Measurements from ENCODE around the gene KCTD6. TPM values are rescaled to one million over a fixed set of nuclear protein-coding genes. Genes with fewer than 3 reads are reported as not detected.

The KCTD6 gene
- total RNA-seq, 1 donor from 2014 or later = 7.9 TPM

GRCh38 chr3:58495101-58495500, 3.2 kb downstream of the KCTD6 start:
- Histone ChIP-seq H3K79me2 (ENCODE audit: insufficient read depth, low read length) (peaks cover 64% of the 10 kb centered on the region), H3K4me3 (ENCODE audit: insufficient read depth, low read depth, low read length) (no peak overlapping the region), H3K9me3 (ENCODE audit: insufficient read depth, low read depth, low read length) (no peaks in the 10 kb centered on the region), H2AFZ (ENCODE audit: low read depth, low read length) (no peak overlapping the region), H3K36me3 (ENCODE audit: insufficient read depth, low read length) (no peaks in the 10 kb centered on the region), H3K4me1 (ENCODE audit: insufficient read depth, low read length) (peaks cover 31% of the 10 kb centered on the region), H3K9ac (ENCODE audit: low read length) (no peak overlapping the region), H4K20me1 (ENCODE audit: insufficient read depth, low read length) (peaks cover 59% of the 10 kb centered on the region), H3K27ac (ENCODE audit: low read depth, low read length) (no peak overlapping the region), H3K4me2 (ENCODE audit: low read length) (peak overlapping the region; percentile 41), H3K27me3 (ENCODE audit: insufficient read depth, low read length) (no peaks in the 10 kb centered on the region)
- Mint-ChIP-seq H3K9me3 (ENCODE audit: unreplicated experiment) (no peaks in the 10 kb centered on the region), H3K4me1 (ENCODE audit: low read depth, unreplicated experiment) (peaks cover 21% of the 10 kb centered on the region), H3K27me3 (ENCODE audit: low read depth, unreplicated experiment) (no peaks in the 10 kb centered on the region), H3K27ac (ENCODE audit: unreplicated experiment) (no peak overlapping the region), H3K4me3 (ENCODE audit: unreplicated experiment) (no peak overlapping the region), H3K36me3 (ENCODE audit: low read depth, unreplicated experiment) (no peaks in the 10 kb centered on the region)
- peak; percentile 52 for DNase-seq (ENCODE audit: low read depth)
- no peak for TF ChIP-seq CTCF (IDR thresholded peaks at IDR 0.05; ENCODE audit: insufficient read depth, low read depth, low read length)
- FAIRE-seq = peak; percentile 78

GRCh38 chr3:58496206-58496857, 4.4 kb downstream of the KCTD6 start:
- Histone ChIP-seq H3K36me3 (ENCODE audit: insufficient read depth, low read length) (peaks cover 6% of the 10 kb centered on the region), H2AFZ (ENCODE audit: low read depth, low read length) (no peak overlapping the region), H3K27ac (ENCODE audit: low read depth, low read length) (no peak overlapping the region), H3K27me3 (ENCODE audit: insufficient read depth, low read length) (no peaks in the 10 kb centered on the region), H3K4me3 (ENCODE audit: insufficient read depth, low read depth, low read length) (no peak overlapping the region), H3K4me1 (ENCODE audit: insufficient read depth, low read length) (peaks cover 28% of the 10 kb centered on the region), H4K20me1 (ENCODE audit: insufficient read depth, low read length) (peaks cover 66% of the 10 kb centered on the region), H3K79me2 (ENCODE audit: insufficient read depth, low read length) (peaks cover 74% of the 10 kb centered on the region), H3K4me2 (ENCODE audit: low read length) (no peak overlapping the region), H3K9me3 (ENCODE audit: insufficient read depth, low read depth, low read length) (no peaks in the 10 kb centered on the region), H3K9ac (ENCODE audit: low read length) (no peak overlapping the region)
- Mint-ChIP-seq H3K9me3 (ENCODE audit: unreplicated experiment) (no peaks in the 10 kb centered on the region), H3K36me3 (ENCODE audit: low read depth, unreplicated experiment) (peaks cover 3% of the 10 kb centered on the region), H3K27me3 (ENCODE audit: low read depth, unreplicated experiment) (no peaks in the 10 kb centered on the region), H3K27ac (ENCODE audit: unreplicated experiment) (no peak overlapping the region), H3K4me3 (ENCODE audit: unreplicated experiment) (no peak overlapping the region), H3K4me1 (ENCODE audit: low read depth, unreplicated experiment) (peaks cover 21% of the 10 kb centered on the region)
- no peak for TF ChIP-seq EZH2 (IDR thresholded peaks at IDR 0.05; ENCODE audit: insufficient read depth, low read length)
- TF ChIP-seq CTCF (IDR thresholded peaks at IDR 0.05; ENCODE audit: insufficient read depth, low read depth, low read length) = no peak
- DNase-seq (ENCODE audit: low read depth) (no peak), FAIRE-seq (no peak)

- no peak overlapping the region for H3K4me3 Mint-ChIP-seq (ENCODE audit: unreplicated experiment)
- DNase-seq (ENCODE audit: low read depth) (peak; percentile 34), FAIRE-seq (no peak)
- Histone ChIP-seq H2AFZ (ENCODE audit: low read depth, low read length) (no peak overlapping the region), H3K27me3 (ENCODE audit: insufficient read depth, low read length) (no peaks in the 10 kb centered on the region), H3K4me2 (ENCODE audit: low read length) (no peak overlapping the region), H3K79me2 (ENCODE audit: insufficient read depth, low read length) (peaks cover 77% of the 10 kb centered on the region), H3K4me1 (ENCODE audit: insufficient read depth, low read length) (peaks cover 26% of the 10 kb centered on the region), H3K27ac (ENCODE audit: low read depth, low read length) (no peak overlapping the region), H3K4me3 (ENCODE audit: insufficient read depth, low read depth, low read length) (no peak overlapping the region), H3K9me3 (ENCODE audit: insufficient read depth, low read depth, low read length) (no peaks in the 10 kb centered on the region), H4K20me1 (ENCODE audit: insufficient read depth, low read length) (peaks cover 68% of the 10 kb centered on the region), H3K36me3 (ENCODE audit: insufficient read depth, low read length) (peaks cover 6% of the 10 kb centered on the region), H3K9ac (ENCODE audit: low read length) (no peak overlapping the region)
- H3K27me3 Mint-ChIP-seq (ENCODE audit: low read depth, unreplicated experiment) = no peaks in the 10 kb centered on the region
- H3K36me3 Mint-ChIP-seq (ENCODE audit: low read depth, unreplicated experiment) = peaks cover 5% of the 10 kb centered on the region
- no peaks in the 10 kb centered on the region for H3K9me3 Mint-ChIP-seq (ENCODE audit: unreplicated experiment)
- H3K27ac Mint-ChIP-seq (ENCODE audit: unreplicated experiment) = no peak overlapping the region
- TF ChIP-seq CTCF (IDR thresholded peaks at IDR 0.05; ENCODE audit: insufficient read depth, low read depth, low read length) (no peak), EZH2 (IDR thresholded peaks at IDR 0.05; ENCODE audit: insufficient read depth, low read length) (no peak)
- peaks cover 21% of the 10 kb centered on the region for H3K4me1 Mint-ChIP-seq (ENCODE audit: low read depth, unreplicated experiment)
Observed at GRCh38 chr3:58497097-58497496, 5.2 kb downstream of the KCTD6 start.

Measured in astrocyte (in vitro differentiated cells and primary cell).